ENCODE data around the gene NDUFA13.

The NDUFA13 gene

DNA sequence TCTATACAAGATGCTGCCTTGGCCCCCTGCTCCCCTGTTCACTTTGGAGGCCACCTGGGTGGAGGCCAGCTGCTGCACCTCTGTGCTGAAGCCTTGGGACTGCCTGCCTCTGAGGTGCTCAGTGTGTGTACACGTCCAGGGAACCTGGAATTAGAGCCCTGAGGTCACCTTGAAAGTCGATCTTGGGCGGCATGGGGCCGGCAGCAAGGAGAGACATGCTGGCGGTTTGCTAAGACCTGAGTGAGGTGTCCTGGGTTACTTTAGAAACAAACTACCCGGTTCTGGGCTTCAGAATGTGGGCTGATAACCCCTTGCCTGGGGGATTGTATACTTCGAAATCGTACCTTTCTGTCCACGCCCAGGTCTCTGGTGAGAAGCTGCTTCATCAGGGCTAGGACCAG is 26.2 kb upstream of the NDUFA13 start:
- no peak for DNase-seq

DNA sequence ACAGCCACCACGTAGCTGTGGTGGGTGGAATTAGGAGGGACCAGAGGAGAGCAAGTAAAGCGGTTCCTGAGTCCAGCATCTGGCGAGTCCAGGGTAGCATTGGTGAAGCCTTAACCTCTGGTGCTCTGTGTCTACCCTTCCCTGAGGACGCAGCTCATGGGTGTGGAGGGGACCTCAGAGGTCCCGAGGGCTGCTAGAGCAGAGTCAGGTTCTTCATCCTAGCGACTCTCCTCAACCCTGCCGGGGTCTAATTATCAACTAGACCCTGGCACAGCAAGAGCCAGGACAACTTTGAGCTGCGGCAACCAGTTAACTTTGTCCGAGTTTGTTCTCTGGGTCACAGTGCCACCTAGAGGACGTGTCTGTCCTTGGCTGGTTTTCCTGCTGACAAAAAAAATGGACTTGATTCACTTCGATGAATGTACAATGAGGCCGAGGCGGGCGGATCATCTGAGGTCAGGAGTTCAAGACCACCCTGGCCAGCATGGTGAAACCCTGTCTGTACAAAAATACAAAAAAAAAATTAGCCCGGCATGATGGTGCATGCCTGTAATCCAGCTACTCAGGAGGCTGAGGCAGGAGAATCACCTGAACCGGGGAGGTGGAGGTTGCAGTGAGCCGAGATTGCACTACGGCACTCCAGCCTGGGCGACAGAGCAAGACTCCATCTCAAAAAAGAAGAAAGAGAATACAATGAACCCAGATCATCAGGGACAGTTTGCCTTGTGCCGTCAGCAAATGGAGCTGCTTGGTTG is 25.6 kb upstream of the NDUFA13 start:
- peak; percentile 90 for DNase-seq

DNA sequence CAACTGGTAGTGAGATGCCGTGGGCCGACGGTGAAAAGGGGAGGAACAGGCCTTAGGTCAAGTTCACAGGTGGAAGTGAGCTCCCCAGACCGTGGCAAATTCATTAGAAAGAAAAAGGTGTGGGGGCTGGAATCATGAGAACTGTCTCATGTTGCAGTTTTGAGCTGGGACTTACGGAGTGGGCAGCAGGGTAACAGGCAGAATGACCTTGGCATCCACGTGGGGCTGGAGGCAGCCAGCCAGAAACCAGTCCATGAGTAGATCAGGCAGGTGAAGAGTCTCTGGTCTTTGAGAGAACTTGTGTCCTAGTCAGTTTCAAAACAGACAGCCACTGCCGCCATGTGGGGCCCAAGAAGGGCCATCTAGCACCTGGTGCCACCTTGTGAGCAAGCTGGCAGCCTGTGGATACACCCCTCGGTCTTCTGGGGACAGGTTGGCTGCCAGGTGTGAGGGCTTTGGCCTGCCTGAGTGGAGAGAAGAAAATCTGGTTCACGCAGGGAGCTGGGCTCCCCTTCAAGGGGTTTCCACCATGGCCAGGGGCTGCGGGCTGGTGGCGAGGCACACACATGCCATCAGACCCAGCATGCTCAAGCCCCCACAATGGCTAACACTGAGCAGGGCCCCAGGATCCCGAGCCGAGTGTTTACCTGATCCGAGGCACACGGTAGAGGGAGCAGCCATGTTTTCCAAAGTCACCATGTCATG is 24.6 kb upstream of the NDUFA13 start:
- DNase-seq = no peak

DNA sequence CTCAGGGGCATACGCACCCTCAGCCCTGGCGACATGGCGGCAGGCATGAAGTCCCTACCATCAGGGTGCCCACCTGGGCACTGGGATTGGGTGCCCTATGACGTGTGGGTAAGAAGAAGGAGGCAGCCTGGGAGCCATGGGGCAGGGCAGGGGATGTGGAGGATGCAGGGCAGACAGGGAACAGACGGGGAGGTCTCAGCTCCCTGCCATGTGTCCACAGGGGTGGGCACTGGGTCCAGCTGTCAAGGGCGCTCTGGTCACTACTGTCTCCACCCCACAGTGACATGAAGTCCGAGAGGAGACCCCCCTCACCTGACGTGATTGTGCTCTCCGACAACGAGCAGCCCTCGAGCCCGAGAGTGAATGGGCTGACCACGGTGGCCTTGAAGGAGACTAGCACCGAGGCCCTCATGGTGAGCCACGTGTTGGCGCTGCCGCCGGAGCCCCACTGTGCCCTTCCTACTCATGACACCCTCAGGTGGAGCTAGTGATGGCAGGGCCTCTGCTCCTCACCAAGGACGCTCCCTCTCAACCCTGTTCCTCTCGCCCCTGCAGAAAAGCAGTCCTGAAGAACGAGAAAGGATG is 23.9 kb upstream of the NDUFA13 start:
- no peak for DNase-seq

DNA sequence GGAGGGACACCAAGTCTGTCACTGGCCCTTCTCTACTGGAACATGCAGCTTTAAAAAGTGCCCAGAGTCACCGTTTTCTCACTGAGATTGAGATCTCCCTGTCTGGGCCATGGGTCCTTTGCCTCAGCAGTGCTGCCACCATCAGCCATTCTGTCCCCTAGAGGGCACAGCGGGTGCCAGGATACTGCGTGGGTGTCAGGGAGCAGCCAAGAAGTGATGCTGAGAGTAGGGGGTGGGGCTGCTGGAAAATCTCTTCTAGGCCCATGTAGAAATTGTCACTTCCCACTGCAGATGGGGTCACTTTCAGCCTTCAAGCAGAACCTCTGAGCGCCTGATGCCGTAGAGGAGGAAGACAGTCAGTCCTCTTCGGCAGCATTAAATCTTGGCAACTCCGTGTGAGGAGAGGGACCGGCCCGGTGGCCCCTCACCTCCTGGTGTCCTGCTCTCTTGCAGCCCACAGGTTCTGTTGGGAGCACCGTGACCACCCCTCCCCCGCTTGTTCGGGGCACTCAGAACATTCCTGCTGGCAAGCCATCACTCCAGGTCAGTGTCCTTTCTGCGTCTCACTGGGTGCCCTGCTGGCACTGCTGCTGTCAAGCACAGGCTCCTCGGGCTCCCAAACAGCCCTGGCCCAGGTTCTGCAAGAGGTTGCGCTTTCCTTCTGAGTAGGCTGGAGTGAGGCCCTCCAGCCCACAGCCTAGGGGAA is 22.0 kb upstream of the NDUFA13 start:
- DNase-seq = no peak

DNA sequence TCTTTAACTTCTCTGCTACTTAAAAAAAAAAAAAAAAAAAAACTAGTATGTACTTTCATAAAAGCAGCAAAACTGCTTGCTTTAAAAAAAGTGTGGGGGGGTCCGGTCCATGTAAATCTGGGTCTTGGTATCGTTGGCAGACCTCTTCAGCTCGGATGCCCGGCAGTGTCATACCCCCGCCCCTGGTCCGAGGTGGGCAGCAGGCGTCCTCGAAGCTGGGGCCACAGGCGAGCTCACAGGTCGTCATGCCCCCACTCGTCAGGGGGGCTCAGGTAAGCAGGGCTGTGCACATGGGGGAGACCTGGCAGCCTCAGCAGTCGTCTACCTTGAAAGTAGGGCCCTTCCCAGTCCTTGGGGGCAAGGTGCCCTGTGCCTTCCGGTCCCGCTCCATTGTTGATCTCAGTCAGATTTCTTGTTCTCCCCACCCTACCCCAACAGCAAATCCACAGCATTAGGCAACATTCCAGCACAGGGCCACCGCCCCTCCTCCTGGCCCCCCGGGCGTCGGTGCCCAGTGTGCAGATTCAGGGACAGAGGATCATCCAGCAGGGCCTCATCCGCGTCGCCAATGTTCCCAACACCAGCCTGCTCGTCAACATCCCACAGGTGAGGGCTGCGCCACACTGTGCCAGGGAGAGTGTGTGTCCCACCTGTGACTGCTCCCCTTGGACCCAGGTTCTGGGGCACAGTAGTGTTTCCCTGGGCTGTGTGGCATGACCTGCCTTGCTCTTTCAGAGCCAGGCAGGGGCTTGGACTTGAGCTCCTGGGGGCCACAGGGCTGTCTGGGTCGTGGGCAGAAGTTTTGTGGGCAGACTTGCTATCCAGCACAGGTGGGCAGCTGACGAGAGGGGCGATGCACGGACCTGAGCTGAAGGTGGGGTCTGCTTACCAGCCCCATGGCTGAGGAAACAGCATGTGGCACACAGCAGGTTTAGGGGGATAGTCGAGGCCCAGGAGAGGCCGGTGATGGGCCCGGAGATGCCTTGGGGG is 20.1 kb upstream of the NDUFA13 start:
- no peak for DNase-seq

DNA sequence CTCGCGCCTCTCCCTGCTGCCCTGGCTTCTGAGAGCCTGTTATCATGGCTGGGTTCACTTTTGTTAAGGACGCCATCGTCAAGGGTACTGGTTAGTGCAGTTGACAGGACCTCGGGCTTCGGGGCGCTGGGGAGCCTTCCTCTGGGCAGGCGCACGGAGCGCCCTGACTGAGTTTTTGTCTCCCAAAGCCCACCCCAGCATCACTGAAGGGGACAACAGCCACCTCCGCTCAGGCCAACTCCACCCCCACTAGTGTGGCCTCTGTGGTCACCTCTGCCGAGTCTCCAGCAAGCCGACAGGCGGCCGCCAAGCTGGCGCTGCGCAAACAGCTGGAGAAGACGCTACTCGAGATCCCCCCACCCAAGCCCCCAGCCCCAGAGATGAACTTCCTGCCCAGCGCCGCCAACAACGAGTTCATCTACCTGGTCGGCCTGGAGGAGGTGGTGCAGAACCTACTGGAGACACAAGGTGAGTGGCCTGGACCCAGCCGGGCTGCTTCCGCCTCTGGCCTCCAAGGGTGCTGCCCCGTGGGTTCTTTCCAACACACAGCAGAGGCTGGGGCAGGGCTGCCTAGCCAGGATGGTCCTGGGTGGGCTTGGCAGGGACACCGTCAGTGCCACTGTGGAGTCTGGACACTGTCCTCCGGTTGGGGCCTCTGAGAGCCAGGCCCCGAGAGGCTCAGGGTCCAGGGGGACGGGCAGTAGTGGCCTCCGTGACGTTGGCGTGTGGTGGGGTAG is 17.6 kb upstream of the NDUFA13 start:
- no peak for DNase-seq

DNA sequence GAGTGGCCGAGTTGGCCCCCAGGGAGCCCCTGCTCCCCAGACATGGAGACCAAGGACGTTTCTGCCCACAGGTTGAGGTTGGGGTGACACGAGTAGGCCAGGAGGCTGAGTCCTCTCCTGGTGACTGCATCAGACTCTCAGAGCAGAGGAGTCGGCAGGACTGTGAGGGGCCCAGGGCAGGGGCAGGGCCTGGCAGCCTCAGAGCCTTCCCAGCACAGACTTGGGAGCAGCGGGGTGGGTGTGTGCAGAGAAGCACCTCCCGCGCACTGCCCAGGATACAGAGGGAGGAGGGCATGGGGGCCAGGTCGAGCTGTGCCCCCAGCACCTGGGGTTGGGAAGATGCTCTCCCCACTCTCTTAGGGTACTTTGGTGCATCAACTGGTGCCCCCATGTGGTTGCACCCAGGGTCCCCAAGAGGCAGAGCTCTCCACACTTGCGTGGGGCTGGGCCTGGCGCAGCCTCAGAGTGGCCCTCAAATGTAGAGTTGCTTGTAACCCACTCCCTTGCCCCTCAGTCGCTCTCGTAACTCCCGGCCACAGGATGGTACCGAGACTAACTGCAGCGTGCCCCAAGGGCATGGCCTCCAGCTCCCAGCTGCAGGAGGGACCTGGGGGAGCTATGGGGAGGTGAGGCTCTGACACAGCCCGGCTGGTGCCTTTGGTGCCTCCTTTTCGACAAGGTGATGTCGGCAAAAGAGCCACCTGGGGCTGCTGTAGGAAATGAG is 16.6 kb upstream of the NDUFA13 start:
- DNase-seq = no peak

DNA sequence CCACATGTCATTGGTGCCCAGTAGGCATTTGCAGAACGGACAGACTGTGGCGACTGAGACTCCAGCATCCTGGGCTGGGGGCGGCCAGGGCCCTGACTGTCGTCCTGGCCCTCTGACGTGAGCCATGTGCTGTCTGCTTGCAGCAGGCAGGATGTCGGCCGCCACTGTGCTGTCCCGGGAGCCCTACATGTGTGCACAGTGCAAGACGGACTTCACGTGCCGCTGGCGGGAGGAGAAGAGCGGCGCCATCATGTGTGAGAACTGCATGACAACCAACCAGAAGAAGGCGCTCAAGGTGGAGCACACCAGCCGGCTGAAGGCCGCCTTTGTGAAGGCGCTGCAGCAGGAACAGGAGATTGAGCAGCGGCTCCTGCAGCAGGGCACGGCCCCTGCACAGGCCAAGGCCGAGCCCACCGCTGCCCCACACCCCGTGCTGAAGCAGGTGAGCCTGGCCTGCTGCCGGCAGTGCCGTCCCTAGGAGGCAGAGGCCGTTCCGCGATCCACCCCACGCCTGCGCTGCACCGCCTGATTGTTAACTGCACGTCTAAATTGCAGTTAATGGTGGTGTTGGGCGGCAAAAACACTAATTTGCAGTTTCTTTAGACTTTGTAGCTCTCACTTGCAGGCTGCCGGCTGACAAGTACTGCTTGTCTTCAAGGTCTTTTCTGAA is 14.9 kb upstream of the NDUFA13 start:
- DNase-seq = no peak

DNA sequence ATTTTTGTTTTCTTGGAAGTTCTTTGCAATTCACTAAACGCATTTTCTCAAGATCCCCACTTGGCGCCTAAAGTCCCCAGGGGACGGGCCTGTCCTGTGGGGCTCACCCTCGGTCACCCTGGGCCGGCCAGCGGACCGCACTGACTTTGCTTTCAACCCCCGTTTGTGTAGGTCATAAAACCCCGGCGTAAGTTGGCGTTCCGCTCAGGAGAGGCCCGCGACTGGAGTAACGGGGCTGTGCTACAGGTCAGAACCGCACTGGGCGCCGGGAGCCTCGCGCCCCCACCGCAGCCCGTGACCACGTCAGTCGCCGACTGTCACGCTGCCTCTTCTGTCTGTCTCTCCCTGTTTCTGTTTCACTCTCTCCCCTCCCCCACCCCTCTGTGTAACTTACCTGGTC is 14.2 kb upstream of the NDUFA13 start:
- DNase-seq = no peak

DNA sequence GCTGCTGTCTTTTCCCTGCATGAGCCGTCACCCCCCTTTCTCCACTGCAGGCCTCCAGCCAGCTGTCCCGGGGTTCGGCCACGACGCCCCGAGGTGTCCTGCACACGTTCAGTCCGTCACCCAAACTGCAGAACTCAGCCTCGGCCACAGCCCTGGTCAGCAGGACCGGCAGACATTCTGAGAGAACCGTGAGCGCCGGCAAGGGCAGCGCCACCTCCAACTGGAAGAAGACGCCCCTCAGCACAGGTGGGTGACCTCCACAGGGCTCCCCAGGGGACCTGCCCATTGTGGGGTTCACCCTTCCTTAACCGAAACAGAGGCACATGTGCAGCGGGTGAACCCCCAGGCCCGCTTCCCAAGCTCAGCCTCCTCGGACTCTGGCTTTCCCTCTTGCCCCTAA is 13.7 kb upstream of the NDUFA13 start:
- no peak for DNase-seq

DNA sequence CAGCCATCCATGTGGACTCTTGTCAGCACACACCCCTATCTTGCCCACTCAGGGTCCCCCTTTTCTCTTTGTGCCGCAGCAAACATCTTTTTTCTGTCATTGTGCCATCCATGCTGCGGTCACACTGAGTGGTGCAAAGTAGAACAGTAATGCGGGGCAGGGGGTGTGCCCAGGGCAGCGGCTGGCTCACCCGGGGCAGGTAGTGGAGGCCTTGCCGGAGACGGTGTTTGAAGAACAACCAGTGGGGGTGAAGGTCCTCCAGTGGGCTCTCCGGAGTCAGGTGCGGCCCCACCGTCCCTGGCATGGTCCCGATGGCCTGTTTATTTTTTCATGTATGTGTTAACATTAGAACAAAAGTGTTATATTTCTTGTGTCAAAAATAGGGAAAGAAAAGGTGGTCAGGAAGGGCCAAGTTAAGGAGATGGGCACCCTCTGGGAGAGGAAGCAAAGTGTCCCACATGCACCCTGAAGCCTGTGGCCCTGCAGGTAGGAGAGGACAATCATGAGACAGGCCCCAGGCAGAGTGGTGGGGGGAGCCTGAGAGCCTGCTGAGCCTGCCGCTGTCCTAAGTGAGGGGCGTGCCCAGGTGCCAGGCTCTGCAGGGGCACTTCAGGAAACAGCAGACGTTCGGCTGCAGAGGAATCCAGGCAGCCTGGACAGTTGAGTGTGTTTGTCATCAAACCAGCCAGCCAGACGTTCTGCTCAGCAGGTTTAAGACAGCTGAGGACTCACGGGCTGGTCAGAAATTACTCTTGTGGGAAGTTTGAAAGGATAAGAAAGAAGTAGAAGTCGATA is 13.0 kb upstream of the NDUFA13 start:
- no peak for DNase-seq

DNA sequence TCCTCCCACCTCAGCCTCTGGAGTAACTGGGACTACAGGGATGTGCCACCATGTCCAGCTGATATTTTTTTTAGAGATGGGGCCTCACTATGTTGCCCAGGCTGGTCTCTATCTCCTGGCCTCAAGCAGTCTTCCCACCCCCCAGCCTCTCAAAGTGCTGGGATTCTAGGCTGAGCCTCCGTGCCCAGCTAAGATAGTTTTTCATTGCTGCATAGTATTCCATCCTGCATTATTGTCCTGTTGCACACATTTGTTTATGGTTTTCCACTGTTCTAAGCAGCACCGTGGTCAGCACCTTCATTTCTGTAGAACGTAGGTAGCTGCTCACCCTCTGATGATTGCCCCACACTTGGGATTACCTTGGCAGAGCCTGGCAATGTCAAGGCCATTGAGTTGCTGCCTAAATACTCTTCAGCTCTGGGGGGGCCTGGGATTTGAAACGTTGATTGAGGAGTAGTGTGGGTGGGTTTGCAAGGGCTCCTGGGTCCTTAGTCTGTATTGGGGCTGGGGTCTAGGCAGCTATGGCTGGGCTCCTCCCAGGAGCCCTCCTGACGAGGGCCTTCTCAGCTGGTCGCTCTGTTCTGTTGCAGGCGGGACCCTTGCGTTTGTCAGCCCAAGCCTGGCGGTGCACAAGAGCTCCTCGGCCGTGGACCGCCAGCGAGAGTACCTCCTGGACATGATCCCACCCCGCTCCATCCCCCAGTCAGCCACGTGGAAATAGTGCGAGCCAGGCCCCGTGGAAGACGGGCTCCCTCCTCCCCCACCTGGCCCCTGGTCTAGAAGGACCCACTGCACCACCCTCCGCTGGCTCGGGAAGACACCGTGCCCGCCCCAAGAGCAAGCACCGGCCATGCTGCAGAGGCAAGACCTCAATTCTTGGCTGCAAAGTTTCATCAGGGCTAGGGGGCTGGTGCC is 11.0 kb upstream of the NDUFA13 start:
- DNase-seq = no peak

DNA sequence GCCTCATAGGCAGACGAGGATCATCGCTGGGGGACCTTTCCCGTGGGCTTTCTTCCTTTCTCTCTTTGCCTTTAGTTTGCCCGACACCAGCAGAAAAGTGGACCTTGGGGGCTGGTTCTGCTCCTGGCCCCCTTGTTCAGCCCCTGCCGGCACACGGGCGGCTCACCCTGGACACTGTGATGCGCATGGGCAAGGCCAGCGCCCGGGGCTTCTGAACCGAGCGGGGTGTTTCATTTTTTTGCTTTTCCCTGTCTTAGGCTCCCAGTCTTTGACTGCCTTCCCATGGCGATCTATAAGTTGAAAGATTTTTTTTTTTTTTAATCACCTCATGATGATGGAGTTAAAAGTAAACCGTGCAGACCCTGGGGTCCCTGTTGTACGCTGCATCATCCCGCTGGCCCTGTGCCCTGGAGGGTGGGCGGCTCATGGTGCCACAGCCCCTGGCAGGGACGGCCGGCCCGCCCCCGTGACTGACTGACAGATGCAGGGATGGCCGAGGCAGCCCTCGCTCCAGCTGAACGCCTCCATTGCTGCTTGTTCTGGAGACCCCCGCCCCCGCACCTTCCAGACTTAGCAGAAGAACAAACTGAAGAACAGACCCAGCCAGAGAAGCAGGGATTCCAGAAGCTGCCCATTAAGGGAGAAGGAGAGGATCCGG is 10.2 kb upstream of the NDUFA13 start:
- no peak for DNase-seq

DNA sequence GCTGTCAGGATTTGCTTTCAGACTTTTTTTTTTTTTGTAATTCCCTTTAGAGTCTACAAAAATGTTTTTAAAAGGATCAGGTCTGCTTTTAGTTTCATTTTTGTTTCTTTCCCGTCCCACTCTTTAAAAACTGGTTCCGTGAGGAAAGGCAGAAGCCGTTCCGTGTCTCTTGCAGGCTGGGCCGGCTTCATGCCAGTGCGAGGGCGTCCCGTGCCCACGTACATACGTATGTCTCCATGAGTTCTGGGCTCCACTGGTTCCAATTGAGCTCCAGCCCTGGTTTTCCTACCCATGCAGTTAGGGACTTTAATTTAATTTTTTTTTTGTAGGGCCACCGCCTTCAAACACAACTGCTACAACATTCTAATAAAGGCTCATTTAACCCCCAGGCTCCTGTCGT is 9.4 kb upstream of the NDUFA13 start:
- no peak for DNase-seq

DNA sequence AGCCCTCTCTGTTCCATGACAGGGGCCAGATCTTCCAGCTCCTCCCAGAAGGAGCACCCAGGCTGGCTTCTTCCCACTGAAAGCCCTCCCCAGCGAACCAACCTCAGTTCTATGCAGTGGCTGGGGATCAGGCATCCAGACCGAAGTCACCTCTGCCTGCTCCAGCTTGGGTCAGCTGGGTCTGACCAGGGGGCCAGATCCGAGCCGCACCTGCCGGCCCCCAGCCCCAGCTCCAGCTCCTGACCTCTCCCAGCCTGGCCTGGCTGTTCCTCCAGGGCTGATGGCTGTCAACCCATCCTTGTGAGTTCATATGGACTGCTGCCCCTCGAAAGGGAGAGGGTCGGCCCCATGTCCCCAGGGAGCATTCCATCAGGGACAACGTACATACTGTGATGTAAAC is 8.7 kb upstream of the NDUFA13 start:
- DNase-seq = no peak

DNA sequence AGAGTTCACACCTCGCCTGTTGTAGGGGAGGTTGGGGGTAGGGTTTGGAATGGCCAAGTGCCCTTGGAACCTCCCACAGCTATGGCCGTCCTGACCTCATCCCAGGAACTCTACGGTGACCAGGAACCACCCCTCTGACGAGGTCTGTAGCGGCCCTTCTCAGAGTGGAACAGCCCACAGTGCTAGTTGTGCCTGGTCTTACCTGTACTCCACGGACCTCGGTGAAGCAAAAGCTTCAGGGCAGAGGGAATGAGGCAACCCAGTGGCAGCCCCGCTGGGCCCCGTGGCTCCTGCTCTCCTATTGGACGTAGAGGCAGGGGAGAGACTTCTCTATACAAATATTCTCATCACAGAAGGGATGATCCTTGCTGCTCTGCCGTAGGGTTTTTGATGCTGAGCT is 7.8 kb upstream of the NDUFA13 start:
- DNase-seq = no peak

DNA sequence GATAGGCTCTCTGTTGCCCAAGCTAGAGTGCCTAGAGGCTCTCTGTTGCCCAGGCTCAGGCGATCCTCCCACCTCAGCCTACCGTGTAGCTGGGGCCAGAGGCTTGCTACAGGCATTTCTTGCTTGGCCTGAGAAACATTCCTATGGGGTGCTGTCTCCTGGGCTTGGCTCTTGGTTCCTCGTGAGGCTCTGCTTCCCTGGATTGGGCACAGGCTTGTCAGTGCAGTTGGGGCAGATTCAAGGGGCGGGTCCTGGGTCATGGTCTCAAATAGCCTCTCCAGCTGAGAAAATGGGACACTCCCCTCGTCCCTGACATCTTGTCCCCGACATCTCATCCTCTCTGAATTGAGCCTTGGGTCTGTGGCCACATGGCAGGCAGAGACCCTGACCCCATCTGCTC is 5.6 kb upstream of the NDUFA13 start:
- DNase-seq = no peak

Measured in hematopoietic multipotent progenitor cell treated with erythropoietin and hydrocortisone succinate and interleukin-3 and kit ligand, for 8 days (in vitro differentiated cells).